Measurements from ENCODE around the gene SORCS3.

SORCS3 gene

GRCh38 chr10:105183536-105183935 lies 542.4 kb downstream of the SORCS3 start:
- no peaks in the 10 kb centered on the region for H3F3A ChIP-seq (ENCODE audit: insufficient read depth)
- no peaks in the 10 kb centered on the region for H3K9me2 ChIP-seq (replicated peaks; ENCODE audit: insufficient read depth, low read length)
- no peaks in the 10 kb centered on the region for H3K27me3 ChIP-seq (ENCODE audit: low read length)
- H2AFZ ChIP-seq (ENCODE audit: low read depth, low read length, severe bottlenecking) = no peak overlapping the region
- no peaks in the 10 kb centered on the region for H3K79me2 ChIP-seq (ENCODE audit: insufficient read depth, low read length)
- no peak overlapping the region for H3K4me2 ChIP-seq (ENCODE audit: low read depth, low read length, poor library complexity, severe bottlenecking)
- no peaks in the 10 kb centered on the region for H4K20me1 ChIP-seq (ENCODE audit: low read depth, low read length)
- no peak overlapping the region for H3K27ac ChIP-seq (ENCODE audit: low read depth, low read length)
- H3K36me3 ChIP-seq (ENCODE audit: low read length) = no peaks in the 10 kb centered on the region
- no peaks in the 10 kb centered on the region for H3K9me3 ChIP-seq (ENCODE audit: insufficient read depth, low read length)
- no peak overlapping the region for H3K4me3 ChIP-seq (ENCODE audit: insufficient read depth, low read length, poor library complexity, severe bottlenecking)
- TF ChIP-seq CTCF (IDR thresholded peaks at IDR 0.05; ENCODE audit: insufficient read depth, low read length, poor library complexity, severe bottlenecking) (no peak), EZH2phosphoT487 (conservative IDR thresholded peaks at IDR 0.05; ENCODE audit: low read length) (no peak)
- no peak overlapping the region for H3K9ac ChIP-seq (ENCODE audit: low read length)

- no peaks in the 10 kb centered on the region for H4K20me1 ChIP-seq (ENCODE audit: low read depth, low read length)
- no peak overlapping the region for H2AFZ ChIP-seq (ENCODE audit: low read depth, low read length, severe bottlenecking)
- H3F3A ChIP-seq (ENCODE audit: insufficient read depth) = no peaks in the 10 kb centered on the region
- H3K4me2 ChIP-seq (ENCODE audit: low read depth, low read length, poor library complexity, severe bottlenecking) = no peak overlapping the region
- no peaks in the 10 kb centered on the region for H3K36me3 ChIP-seq (ENCODE audit: low read length)
- no peaks in the 10 kb centered on the region for H3K79me2 ChIP-seq (ENCODE audit: insufficient read depth, low read length)
- no peaks in the 10 kb centered on the region for H3K27me3 ChIP-seq (ENCODE audit: low read length)
- no peak overlapping the region for H3K9ac ChIP-seq (ENCODE audit: low read length)
- no peaks in the 10 kb centered on the region for H3K9me2 ChIP-seq (replicated peaks; ENCODE audit: insufficient read depth, low read length)
- H3K27ac ChIP-seq (ENCODE audit: low read depth, low read length) = no peak overlapping the region
- TF ChIP-seq EZH2phosphoT487 (conservative IDR thresholded peaks at IDR 0.05; ENCODE audit: low read length) (no peak), CTCF (IDR thresholded peaks at IDR 0.05; ENCODE audit: insufficient read depth, low read length, poor library complexity, severe bottlenecking) (no peak)
- H3K9me3 ChIP-seq (ENCODE audit: insufficient read depth, low read length) = no peaks in the 10 kb centered on the region
- no peak overlapping the region for H3K4me3 ChIP-seq (ENCODE audit: insufficient read depth, low read length, poor library complexity, severe bottlenecking)
These were observed 544.1 kb downstream of the SORCS3 start for GRCh38 chr10:105185161-105185560.

GRCh38 chr10:105187243-105187642 lies 546.2 kb downstream of the SORCS3 start:
- Histone ChIP-seq H2AFZ (ENCODE audit: low read depth, low read length, severe bottlenecking) (no peak overlapping the region), H3K27ac (ENCODE audit: low read depth, low read length) (no peak overlapping the region), H3K9me3 (ENCODE audit: insufficient read depth, low read length) (no peaks in the 10 kb centered on the region), H3K79me2 (ENCODE audit: insufficient read depth, low read length) (no peaks in the 10 kb centered on the region), H3K9me2 (replicated peaks; ENCODE audit: insufficient read depth, low read length) (no peaks in the 10 kb centered on the region), H4K20me1 (ENCODE audit: low read depth, low read length) (no peaks in the 10 kb centered on the region), H3K4me2 (ENCODE audit: low read depth, low read length, poor library complexity, severe bottlenecking) (no peak overlapping the region), H3K4me3 (ENCODE audit: insufficient read depth, low read length, poor library complexity, severe bottlenecking) (no peak overlapping the region), H3F3A (ENCODE audit: insufficient read depth) (no peaks in the 10 kb centered on the region), H3K36me3 (ENCODE audit: low read length) (no peaks in the 10 kb centered on the region), H3K9ac (ENCODE audit: low read length) (no peak overlapping the region), H3K27me3 (ENCODE audit: low read length) (no peaks in the 10 kb centered on the region)
- TF ChIP-seq CTCF (IDR thresholded peaks at IDR 0.05; ENCODE audit: insufficient read depth, low read length, poor library complexity, severe bottlenecking) (no peak), EZH2phosphoT487 (conservative IDR thresholded peaks at IDR 0.05; ENCODE audit: low read length) (no peak)
